HG03520 (cell line): ENCODE measurements around the gene SFT2D1.
"Not testable (repeated sequence)": the region's sequence is repeated elsewhere in the genome, so short reads cannot be mapped to it uniquely, and the experiment has no call there.

Experiments
- ATAC-seq: cut with Tn5 transposase; IDR thresholded peaks from one replicate; pipeline ENCODE4 v1.9.1; 2021; ENCODE audit warnings: mild to moderate bottlenecking, moderate library complexity; ENCODE audit not compliant: unreplicated experiment

The SFT2D1 gene

DNA sequence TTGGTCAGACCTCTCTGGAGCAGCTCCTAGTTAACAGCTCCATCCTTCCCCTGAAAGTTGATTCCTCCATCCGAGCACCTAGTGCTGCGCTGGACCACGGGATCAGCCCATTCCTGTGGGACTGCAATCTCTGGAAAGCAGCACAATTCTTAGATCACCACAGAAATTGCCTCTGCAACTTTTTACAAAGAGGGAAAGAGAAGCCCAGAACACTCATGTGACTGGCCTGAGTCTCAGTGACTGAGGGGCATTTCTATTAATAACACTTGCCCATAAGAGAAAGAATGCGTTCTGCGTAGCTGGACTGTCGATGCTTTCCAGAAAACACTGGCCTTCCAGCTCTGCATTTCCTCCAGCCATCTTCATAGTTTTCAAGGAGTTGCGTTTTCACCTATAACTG, 22.1 kb upstream of the SFT2D1 start:
- no peak for ATAC-seq

GRCh38 chr6:166362427-166362826, 20.1 kb upstream of the SFT2D1 start:
- not testable (repeated sequence) for ATAC-seq

GRCh38 chr6:166361077-166361429, 18.7 kb upstream of the SFT2D1 start:
- ATAC-seq: no peak

GRCh38 chr6:166360243-166361076, 18.1 kb upstream of the SFT2D1 start:
- no peak for ATAC-seq

DNA sequence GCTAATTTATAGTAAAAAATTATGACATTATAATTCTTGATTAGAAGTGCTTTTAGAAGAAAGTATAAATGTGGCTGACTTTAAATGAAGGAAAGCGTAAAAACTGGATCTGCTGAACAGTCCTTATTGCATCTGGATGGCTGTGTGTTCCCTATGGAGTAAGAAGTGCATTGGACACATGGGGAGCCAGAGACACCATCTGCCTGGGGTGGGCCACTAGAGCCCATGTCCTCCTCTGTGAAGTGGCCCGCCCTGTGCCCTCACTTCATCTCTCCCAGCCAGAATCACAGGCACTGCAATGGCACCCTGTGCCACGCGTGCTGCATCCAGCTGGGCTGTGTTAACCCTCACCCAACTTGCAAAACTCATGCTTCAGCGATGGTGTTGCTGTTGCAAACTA, 13.2 kb upstream of the SFT2D1 start:
- no peak for ATAC-seq

- ATAC-seq: no peak
Measured at GRCh38 chr6:166354965-166355364, 12.6 kb upstream of the SFT2D1 start.

- ATAC-seq: no peak
Measured at GRCh38 chr6:166354143-166354542, 11.8 kb upstream of the SFT2D1 start.

GRCh38 chr6:166353507-166353906, 11.2 kb upstream of the SFT2D1 start:
- ATAC-seq: no peak

- ATAC-seq: no peak
Measured at GRCh38 chr6:166352923-166353322, 10.6 kb upstream of the SFT2D1 start.

DNA sequence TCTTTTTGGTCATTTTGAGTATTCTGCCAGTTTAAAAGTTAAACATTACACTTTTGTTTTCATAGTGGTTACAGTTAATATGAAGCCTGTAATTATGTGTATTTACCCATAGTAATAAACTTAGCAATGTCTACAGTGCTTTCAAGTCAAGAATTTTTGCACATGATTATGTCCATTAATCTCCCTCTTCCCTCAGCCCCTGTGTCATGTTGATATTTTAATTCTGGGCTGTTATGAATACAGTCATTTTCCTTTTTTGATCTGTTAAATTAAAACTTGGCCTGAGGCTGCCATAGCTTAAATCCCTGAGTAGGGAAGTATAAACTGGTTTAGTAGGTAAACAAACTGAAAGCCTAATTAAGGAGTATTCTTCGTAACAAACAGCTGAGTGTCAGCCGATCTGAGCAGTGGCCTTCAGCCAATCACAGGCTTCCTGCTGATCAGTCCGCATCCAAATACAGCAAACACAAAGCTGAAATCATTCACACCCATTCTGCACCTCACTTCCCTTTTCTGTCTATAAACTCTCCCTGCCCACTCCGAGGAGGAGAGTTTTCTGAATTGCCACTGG, 9.5 kb upstream of the SFT2D1 start:
- ATAC-seq: peak; percentile 92

DNA sequence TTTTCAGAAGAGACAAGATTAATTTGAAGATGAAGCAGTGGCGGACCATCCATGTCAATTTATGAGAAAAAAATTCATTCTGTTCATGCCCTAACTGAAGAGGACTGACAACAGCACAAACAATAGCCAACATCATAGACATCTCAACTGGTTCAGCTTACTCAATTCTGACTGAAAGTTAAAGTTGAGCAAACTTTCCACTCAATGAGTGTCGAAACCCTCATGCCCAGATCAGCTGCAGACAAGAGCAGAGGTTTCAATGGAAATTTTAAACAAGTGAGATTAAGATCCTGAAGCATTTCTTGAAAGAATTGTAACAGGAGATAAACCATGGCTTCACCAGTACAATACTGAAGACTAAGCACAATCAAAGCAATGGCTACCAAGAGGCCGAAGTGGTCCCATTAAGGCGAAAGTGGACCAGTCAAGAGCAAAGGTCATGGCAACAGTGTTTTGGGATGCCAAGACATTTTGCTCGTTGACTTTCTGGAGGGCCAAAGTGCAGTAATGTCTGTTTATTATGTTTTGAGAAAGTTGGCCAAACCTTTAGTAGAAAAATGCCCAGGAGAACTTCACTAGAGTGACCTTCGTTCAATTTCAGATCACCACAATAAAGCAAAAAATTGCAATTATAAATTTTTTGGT, 6.1 kb upstream of the SFT2D1 start:
- ATAC-seq: no peak

DNA sequence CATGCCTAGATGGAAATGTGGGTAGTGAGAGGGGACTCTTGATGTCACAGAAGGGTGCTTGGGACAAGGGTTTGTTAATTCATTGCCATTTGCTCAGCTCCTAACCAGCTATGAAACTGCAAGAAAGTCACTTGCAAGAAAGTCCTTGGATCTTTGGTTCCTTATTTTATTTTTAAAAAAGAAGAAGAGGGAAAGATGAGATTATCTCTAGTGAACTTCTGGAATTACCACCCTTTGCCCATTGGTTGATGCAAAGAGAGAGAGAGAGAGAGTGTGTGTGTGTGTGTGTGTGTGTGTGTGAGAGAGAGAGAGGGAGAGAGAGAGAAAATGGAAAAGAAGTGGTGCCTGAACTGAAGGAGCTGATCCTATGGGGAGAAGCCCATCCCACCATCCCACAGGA, 4.6 kb upstream of the SFT2D1 start:
- ATAC-seq: no peak

- ATAC-seq: no peak
Measured at GRCh38 chr6:166346449-166346848, 4.1 kb upstream of the SFT2D1 start.

DNA sequence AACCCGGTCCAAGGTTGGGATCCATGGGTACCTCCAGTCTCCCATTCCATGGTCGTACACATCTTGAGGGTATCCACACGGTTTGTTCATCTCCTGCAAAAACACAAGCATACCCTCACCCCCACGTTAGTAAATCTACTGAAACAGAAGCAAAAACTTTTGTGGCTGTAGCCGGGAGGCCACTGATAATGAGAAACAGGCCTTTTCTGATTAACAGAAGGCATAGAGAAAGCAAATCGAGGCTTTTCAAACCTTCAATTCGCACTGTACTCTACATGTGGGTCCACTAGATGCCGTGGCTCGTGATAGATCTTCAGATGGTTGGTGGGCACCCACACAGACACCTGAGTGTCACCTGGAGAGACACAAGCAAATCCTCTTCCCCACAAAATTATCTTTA, 3.3 kb upstream of the SFT2D1 start:
- ATAC-seq: not testable (repeated sequence)

DNA sequence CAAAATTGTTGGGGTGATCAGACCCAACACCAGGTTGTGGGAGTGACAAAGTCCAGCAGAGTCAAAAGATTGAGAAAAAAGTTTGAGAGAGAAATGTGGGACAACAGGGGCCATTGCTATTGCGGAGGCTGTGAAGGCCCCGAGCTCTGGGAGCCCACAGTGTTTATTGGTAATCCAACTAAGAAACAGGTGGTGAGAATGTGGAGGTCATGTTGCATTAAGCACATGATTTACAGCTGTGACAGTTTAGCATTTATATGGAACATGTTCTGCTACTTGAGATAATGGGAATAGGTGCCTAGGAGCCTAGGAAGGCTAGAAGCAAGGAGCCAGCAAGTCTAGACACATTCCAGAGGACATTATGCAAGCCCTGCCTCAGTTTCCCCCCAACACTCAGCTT, 2.6 kb upstream of the SFT2D1 start:
- not testable (repeated sequence) for ATAC-seq

- ATAC-seq: no peak
Measured at GRCh38 chr6:166344240-166344639, 1.9 kb upstream of the SFT2D1 start.

- ATAC-seq: peak; percentile 24
Measured at GRCh38 chr6:166343150-166343487, 774 bp upstream of the SFT2D1 start.

GRCh38 chr6:166341977-166342348, 382 bp downstream of the SFT2D1 start:
- no peak for ATAC-seq

DNA sequence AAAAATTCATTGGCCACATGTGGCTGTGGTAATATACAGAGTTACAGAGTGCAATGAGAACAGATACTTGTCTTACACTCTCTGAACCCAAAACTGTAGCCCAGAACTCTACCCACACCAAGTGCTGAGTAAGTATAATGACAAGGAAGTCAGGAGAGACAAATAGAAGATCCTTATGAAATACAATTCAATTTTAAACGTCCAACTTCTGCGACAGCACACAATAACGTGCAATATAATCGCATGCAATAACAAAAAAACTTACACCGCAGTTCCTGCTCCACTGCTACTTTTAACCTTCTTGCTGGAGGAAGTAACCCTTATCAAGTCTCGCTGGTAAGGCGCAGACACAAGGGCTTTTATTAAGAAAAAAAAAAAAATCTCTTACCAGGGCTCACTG, 881 bp downstream of the SFT2D1 start:
- no peak for ATAC-seq

- no peak for ATAC-seq
Measured at GRCh38 chr6:166338854-166339253, 3.5 kb downstream of the SFT2D1 start.

GRCh38 chr6:166336847-166337246, 5.5 kb downstream of the SFT2D1 start:
- ATAC-seq: no peak
